ENCODE results near the gene DPEP2NB. TPM values are rescaled to one million over a fixed set of nuclear protein-coding genes. Genes with fewer than 3 reads are reported as not detected.

DPEP2NB gene
- total and polyA plus RNA-seq, 2 donors (not counting 3 experiments of a cell fraction or from before 2014, with no cell fraction given), result not detected

DNA sequence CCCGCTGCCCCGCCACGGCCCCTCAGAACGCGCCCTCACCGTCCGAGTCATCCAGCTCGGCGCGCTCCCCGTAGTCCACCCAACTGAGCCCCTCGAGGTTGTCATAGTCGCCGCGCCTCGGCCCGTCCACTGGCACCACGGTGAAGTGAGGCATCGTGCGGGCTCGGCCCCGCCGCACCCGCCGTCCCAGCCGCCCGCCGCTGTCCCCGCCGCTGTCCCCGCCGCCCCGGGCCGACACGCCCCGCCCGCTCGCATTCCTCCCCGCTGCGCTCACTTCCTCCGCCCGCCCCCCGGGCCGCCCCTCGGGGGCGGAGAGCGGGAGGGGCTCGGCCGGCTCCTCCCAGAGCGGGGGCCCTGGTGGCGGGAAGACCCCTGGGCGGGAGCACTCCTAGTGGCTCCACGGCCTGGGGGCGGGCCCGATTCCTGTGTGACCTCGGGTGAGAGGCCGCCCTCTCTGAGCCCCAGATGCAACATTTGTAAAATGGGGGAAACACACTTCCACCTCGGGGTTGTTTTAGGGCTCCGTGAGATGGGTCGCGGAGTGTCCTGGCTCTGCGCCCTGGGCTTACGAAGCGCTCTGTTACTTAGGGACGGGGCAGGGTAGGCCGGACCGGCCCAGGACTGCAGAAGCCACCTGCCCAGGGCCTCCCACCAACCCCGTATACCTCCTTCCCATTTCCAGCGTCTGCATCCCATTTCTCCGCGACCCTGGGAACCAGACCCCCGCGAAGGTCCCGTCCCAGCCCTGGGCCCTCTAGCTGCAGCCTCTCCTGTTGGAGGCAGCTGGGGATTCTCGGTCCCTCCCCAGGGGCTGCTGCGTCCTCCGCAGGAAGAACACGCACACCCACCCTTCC, 47.1 kb downstream of the DPEP2NB start, which contains the start of gene SLC12A4:
TSS of gene SLC12A4 (minus strand) at position 238 of the 854 bp plus-strand sequence. CDS start at position 154, 84 bp downstream.
- Histone ChIP-seq H4K20me1 (replicated peaks; ENCODE audit: control insufficient read depth, extremely low read depth, insufficient read depth, low read length) (no peaks in the 10 kb centered on the region), H3K27me3 (ENCODE audit: control insufficient read depth in 2 of 2, insufficient read depth in 2 of 2, low read length in 2 of 2) (no peaks in the 10 kb centered on the region), H3K9me3 (replicated peaks; ENCODE audit: control insufficient read depth, insufficient read depth, low read length) (no peaks in the 10 kb centered on the region), H3K4me3 (replicated peaks in 1 of 3; ENCODE audit: insufficient read depth in 1 of 3, low read depth in 1 of 3, low read length in 3 of 3) (peak within 1 kb of the TSS; percentile 92 to 97 (median 96)), H2AFZ (ENCODE audit: low read depth, low read length) (peak within 1 kb of the TSS; percentile 77), H3K79me2 (ENCODE audit: control insufficient read depth, insufficient read depth, low read length) (peaks cover 43% of the 10 kb centered on the region), H3K9ac (replicated peaks; ENCODE audit: extremely low read depth, insufficient read depth, low read length) (peak within 1 kb of the TSS; percentile 91), H3K4me2 (ENCODE audit: insufficient read depth, low read length) (peak within 1 kb of the TSS; percentile 78), H3K4me1 (ENCODE audit: control insufficient read depth, extremely low read depth, insufficient read depth, low read length) (peaks cover 22% of the 10 kb centered on the region), H3K27ac (ENCODE audit: insufficient read depth, low read depth, low read length) (peak within 1 kb of the TSS; percentile 70), H3K36me3 (ENCODE audit: control insufficient read depth in 2 of 2, extremely low read depth in 1 of 2, insufficient read depth in 2 of 2, low read length in 2 of 2) (no peaks in the 10 kb centered on the region), H3K9me1 (replicated peaks; ENCODE audit: control insufficient read depth, extremely low read depth, insufficient read depth, low read length) (no peaks in the 10 kb centered on the region)
- POLR2A ChIA-PET, result interaction anchor here (0.5 kb wide), 1 partner anchor 69 kb away, joined by 3 read pairs; no protein-coding TSS in a partner anchor
- TSS peak; percentile 52 for BruUV-seq (replicated peaks)
- FAIRE-seq (peak; percentile 86), DNase-seq (ENCODE audit: low read depth, low spot score) (peak; percentile 78)
- intact Hi-C loops (cut with micrococcal nuclease) (no loop called here), dilution Hi-C loops (cut with MboI; ENCODE audit: extremely low pct_ligation_motif_present, low sequenced_read_pairs) (no loop called here)
- CTCF ChIA-PET, result interaction anchor here (1.0 to 1.3 kb wide), 3 partner anchors 72 to 152 kb away, joined by 3 to 6 read pairs (median 4); no protein-coding TSS in a partner anchor
- no peak for TF ChIP-seq FOS (IDR thresholded peaks at IDR 0.05; ENCODE audit: borderline replicate concordance, insufficient read depth, low read length)
- TF ChIP-seq POLR2AphosphoS5 (IDR thresholded peaks at IDR 0.05; ENCODE audit: insufficient read depth, low read depth, low read length), result peak; percentile 98
- peak; percentile 86 for TF ChIP-seq POLR2A (IDR thresholded peaks at IDR 0.05; ENCODE audit: low read depth, low read length)

DNA sequence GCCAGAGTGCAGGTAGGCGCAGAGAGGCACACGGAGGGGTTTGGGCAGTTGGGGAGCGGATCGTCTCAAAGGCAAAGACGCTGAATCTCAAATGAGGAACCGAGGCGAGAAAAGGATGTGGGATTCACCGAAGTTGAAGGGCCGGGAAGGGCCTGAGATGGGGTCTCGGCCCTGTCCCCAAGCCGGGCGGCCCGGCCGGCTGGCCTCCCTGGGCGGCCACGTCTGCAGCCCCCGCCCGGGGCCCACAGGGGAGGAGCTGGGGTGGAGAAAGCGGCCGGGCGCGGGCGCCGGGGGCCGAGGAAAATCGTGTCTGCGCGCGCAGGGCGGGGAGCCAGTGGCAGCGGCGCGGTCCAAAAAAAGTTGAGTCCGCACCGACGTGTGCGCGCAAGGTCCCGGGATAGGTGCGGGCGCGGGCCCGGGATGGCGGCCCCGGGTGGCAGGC, 47.7 kb downstream of the DPEP2NB start:
- DNase-seq (ENCODE audit: low read depth, low spot score) (peak; percentile 29), FAIRE-seq (no peak)
- Histone ChIP-seq H3K9ac (replicated peaks; ENCODE audit: extremely low read depth, insufficient read depth, low read length) (peak overlapping the region; percentile 91), H4K20me1 (replicated peaks; ENCODE audit: control insufficient read depth, extremely low read depth, insufficient read depth, low read length) (no peaks in the 10 kb centered on the region), H3K4me2 (ENCODE audit: insufficient read depth, low read length) (peak overlapping the region; percentile 77), H3K79me2 (ENCODE audit: control insufficient read depth, insufficient read depth, low read length) (peaks cover 49% of the 10 kb centered on the region), H3K27ac (ENCODE audit: insufficient read depth, low read depth, low read length) (peak overlapping the region; percentile 70), H3K9me1 (replicated peaks; ENCODE audit: control insufficient read depth, extremely low read depth, insufficient read depth, low read length) (no peaks in the 10 kb centered on the region), H3K4me3 (replicated peaks in 1 of 3; ENCODE audit: insufficient read depth in 1 of 3, low read depth in 1 of 3, low read length in 3 of 3) (peak overlapping the region; percentile 92 to 97 (median 96)), H3K36me3 (ENCODE audit: control insufficient read depth in 2 of 2, extremely low read depth in 1 of 2, insufficient read depth in 2 of 2, low read length in 2 of 2) (peaks cover 0 to 3% of the 10 kb centered on the region in 2 experiments), H3K27me3 (ENCODE audit: control insufficient read depth in 2 of 2, insufficient read depth in 2 of 2, low read length in 2 of 2) (no peaks in the 10 kb centered on the region), H3K4me1 (ENCODE audit: control insufficient read depth, extremely low read depth, insufficient read depth, low read length) (peaks cover 22% of the 10 kb centered on the region), H2AFZ (ENCODE audit: low read depth, low read length) (peak overlapping the region; percentile 23), H3K9me3 (replicated peaks; ENCODE audit: control insufficient read depth, insufficient read depth, low read length) (no peaks in the 10 kb centered on the region)
- no peak for TF ChIP-seq MAX (IDR thresholded peaks at IDR 0.05; ENCODE audit: insufficient read depth, insufficient read length)
- no peak for TF ChIP-seq POLR2A (IDR thresholded peaks at IDR 0.05; ENCODE audit: low read depth, low read length)
- no peak for TF ChIP-seq POLR2AphosphoS5 (IDR thresholded peaks at IDR 0.05; ENCODE audit: insufficient read depth, low read depth, low read length)
- no peak for TF ChIP-seq EZH2 (IDR thresholded peaks at IDR 0.05; ENCODE audit: borderline replicate concordance, low read depth, low read length, severe bottlenecking)
- TF ChIP-seq, protein P1, sequence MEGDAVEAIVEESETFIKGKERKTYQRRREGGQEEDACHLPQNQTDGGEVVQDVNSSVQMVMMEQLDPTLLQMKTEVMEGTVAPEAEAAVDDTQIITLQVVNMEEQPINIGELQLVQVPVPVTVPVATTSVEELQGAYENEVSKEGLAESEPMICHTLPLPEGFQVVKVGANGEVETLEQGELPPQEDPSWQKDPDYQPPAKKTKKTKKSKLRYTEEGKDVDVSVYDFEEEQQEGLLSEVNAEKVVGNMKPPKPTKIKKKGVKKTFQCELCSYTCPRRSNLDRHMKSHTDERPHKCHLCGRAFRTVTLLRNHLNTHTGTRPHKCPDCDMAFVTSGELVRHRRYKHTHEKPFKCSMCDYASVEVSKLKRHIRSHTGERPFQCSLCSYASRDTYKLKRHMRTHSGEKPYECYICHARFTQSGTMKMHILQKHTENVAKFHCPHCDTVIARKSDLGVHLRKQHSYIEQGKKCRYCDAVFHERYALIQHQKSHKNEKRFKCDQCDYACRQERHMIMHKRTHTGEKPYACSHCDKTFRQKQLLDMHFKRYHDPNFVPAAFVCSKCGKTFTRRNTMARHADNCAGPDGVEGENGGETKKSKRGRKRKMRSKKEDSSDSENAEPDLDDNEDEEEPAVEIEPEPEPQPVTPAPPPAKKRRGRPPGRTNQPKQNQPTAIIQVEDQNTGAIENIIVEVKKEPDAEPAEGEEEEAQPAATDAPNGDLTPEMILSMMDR (IDR thresholded peaks at IDR 0.05; ENCODE audit: extremely low read depth in 1 of 2, insufficient read depth in 1 of 2, low read depth in 1 of 2, low read length in 2 of 2), result no peak
- dilution Hi-C loops (cut with MboI; ENCODE audit: extremely low pct_ligation_motif_present, low sequenced_read_pairs), result no loop called here
- no TSS peak for BruUV-seq (replicated peaks)
- intact Hi-C loops (cut with micrococcal nuclease), result no loop called here
- POLR2A ChIA-PET, result interaction anchor here (0.5 kb wide), 1 partner anchor 70 kb away, joined by 3 read pairs; no protein-coding TSS in a partner anchor
- CTCF ChIA-PET, result interaction anchor here (1.0 to 1.3 kb wide), 2 partner anchors 73 to 151 kb away, joined by 3 to 4 read pairs; no protein-coding TSS in a partner anchor

All from endothelial cell of umbilical vein (primary cell).